Hematopoietic multipotent progenitor cell treated with erythropoietin and hydrocortisone succinate and interleukin-3 and kit ligand, for 15 days (in vitro differentiated cells): ENCODE results near the gene GNAI1.

ENCODE experiments used
- DNase-seq: peaks from one replicate; pipeline ENCODE4 v3.0.0-alpha.2; 2015; ENCODE audit warnings: low spot score

The GNAI1 gene

GRCh38 chr7:80134536-80135308 lies at the start of gene GNAI1:
TSS of gene GNAI1 (plus strand) at chr7:80134831. CDS start at chr7:80135161, 330 bp downstream.
- DNase-seq: no peak

GRCh38 chr7:80087051-80087770 lies 47.4 kb upstream of the GNAI1 start:
- no peak for DNase-seq

- DNase-seq: no peak
These were observed 46.9 kb upstream of the GNAI1 start for GRCh38 chr7:80087771-80088170.

- no peak for DNase-seq
These were observed 45.9 kb upstream of the GNAI1 start for GRCh38 chr7:80088705-80089104.

GRCh38 chr7:80089366-80089765 lies 45.3 kb upstream of the GNAI1 start:
- DNase-seq: no peak

GRCh38 chr7:80093349-80093748 lies 41.3 kb upstream of the GNAI1 start:
- no peak for DNase-seq

GRCh38 chr7:80095545-80095944 lies 39.1 kb upstream of the GNAI1 start:
- no peak for DNase-seq

- DNase-seq: no peak
These were observed 36.9 kb upstream of the GNAI1 start for GRCh38 chr7:80097756-80098155.

- DNase-seq: no peak
These were observed 35.8 kb upstream of the GNAI1 start for GRCh38 chr7:80098795-80099194.

- DNase-seq: no peak
These were observed 34.4 kb upstream of the GNAI1 start for GRCh38 chr7:80100254-80100653.

- no peak for DNase-seq
These were observed 28.8 kb upstream of the GNAI1 start for GRCh38 chr7:80105701-80106408.

- no peak for DNase-seq
These were observed 28.0 kb upstream of the GNAI1 start for GRCh38 chr7:80106498-80107113.

- no peak for DNase-seq
These were observed 27.4 kb upstream of the GNAI1 start for GRCh38 chr7:80107278-80107677.

GRCh38 chr7:80110376-80110775 lies 24.3 kb upstream of the GNAI1 start:
- DNase-seq: no peak

- DNase-seq: no peak
These were observed 20.5 kb upstream of the GNAI1 start for GRCh38 chr7:80114159-80114558.

- no peak for DNase-seq
These were observed 9.9 kb upstream of the GNAI1 start for GRCh38 chr7:80124526-80125264.

- DNase-seq: no peak
These were observed 7.0 kb upstream of the GNAI1 start for GRCh38 chr7:80127412-80128160.

- DNase-seq: no peak
These were observed 5.7 kb upstream of the GNAI1 start for GRCh38 chr7:80128918-80129317.

- DNase-seq: no peak
These were observed 4.8 kb upstream of the GNAI1 start for GRCh38 chr7:80129785-80130184.

- no peak for DNase-seq
These were observed 2.8 kb upstream of the GNAI1 start for GRCh38 chr7:80131675-80132435.
